SIG-M5 treated with dmso at 0.1 percent for 504 hours (cell line): ENCODE measurements around the gene TCOF1.
"Not testable (repeated sequence)": the region's sequence is repeated elsewhere in the genome, so short reads cannot be mapped to it uniquely, and the experiment has no call there.

Experiments used
- DNase-seq: peaks from one replicate; lab custom pipeline; 2025; ENCODE audit not compliant: unreplicated experiment; lab: John Stamatoyannopoulos, UW

The TCOF1 gene

GRCh38 chr5:150422075-150422474, 64.6 kb downstream of the TCOF1 start:
- DNase-seq: no peak

DNA sequence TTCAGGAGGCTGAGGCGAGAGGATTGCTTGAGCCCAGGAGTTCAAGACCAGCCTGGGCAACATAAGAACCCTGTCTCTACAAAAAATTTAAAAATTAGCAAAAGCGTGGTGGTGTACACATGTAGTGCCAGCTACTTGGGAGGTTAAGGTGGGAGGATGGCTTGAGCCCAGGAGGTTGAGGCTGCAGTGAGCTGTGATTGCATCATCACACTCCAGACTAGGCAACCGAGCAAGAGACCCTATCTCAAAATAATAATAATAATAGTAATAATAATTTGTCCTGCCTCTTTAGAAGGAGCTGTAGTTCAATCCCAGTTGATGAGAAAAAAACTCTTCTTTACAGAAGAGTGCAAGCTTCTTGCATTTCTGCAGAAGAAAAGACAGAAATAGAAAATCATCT, 65.3 kb downstream of the TCOF1 start:
- no peak for DNase-seq

DNA sequence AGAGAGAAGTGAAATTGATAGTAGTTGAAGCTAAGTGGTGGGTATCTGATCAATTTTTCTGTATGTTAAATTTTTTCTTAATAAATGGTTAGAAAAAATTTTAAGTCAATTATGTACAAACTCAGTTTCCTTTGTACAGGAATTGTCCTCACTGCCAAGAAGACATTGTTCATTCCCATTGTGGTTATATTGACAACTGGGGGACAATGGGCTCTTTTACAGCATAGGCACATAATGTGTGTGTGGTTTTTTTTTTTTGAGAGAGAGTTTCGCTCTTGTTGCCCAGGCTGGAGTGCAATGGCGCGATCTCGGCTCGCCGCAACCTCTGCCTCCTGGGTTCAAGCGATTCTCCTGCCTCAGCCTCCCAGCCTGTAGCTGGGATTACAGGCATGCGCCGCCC, 68.7 kb downstream of the TCOF1 start:
- DNase-seq: not testable (repeated sequence)

- DNase-seq: no peak
These were observed 70.8 kb downstream of the TCOF1 start for GRCh38 chr5:150428106-150428876.

- DNase-seq: no peak
These were observed 71.5 kb downstream of the TCOF1 start for GRCh38 chr5:150428978-150429377.

DNA sequence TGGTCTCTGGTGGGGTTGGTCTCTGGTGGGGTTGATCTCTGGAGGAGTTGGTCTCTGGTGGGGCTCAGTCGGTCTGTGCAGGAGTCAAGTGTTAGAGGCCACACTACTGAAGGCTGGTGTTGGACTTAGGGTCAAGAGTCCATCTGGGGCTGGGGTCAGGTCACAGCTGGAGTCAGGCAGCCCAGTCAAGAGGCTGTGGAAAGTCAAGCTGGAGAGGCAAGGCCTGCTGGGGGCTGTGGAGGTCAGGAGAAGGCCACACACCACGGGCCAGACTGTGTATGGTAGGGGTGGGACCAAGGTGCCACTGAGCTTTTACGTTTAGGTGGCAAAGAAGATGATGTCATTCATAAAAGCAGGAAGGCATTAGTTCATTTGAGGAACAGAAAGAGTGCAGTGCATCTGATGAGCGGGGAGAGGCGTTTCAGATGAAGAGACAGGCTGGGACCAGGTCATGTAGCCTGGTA, 71.9 kb downstream of the TCOF1 start:
- DNase-seq: peak; percentile 50

DNA sequence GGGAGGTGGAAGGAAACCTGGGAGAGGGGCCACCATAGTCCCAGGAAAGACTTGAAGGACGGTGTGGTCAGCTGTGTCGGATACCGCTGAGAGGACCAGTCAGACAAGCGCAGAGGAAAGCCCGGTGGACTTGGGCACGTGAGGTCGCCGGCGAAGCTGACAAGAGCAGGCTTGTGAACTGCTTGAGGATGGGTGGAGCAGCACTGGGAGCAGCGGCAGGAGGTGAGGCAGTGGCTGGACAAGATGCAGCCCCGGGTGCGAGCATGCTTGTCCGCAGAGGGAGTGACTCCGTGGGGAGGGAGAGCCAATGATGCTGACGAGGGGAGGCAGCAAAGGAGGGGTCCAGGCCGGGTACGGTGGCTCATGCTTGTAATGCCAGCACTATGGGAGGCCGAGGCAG, 73.6 kb downstream of the TCOF1 start:
- no peak for DNase-seq

DNA sequence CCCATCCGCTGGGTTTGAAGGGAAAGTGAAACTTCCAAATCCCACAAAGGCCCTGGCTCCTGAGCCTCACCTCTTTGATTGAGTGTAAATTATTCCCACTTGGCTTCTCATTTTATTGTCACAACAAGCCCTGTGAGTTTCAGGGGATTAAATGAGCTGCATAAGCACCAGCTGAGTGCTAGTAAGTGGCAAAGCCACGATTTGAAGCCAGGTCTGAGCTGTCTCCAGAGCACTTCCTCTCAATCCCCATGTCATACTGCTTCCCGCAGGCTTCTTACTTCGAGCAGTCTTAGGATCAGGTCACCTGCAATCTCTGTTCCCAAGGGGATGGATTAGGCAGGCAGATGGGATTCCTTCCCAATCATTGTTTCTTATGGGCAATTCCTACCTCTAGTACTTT, 74.1 kb downstream of the TCOF1 start:
- no peak for DNase-seq

GRCh38 chr5:150434464-150434863, 77.0 kb downstream of the TCOF1 start:
- no peak for DNase-seq

GRCh38 chr5:150436141-150436680, 78.7 kb downstream of the TCOF1 start:
- DNase-seq: peak; percentile 92

DNA sequence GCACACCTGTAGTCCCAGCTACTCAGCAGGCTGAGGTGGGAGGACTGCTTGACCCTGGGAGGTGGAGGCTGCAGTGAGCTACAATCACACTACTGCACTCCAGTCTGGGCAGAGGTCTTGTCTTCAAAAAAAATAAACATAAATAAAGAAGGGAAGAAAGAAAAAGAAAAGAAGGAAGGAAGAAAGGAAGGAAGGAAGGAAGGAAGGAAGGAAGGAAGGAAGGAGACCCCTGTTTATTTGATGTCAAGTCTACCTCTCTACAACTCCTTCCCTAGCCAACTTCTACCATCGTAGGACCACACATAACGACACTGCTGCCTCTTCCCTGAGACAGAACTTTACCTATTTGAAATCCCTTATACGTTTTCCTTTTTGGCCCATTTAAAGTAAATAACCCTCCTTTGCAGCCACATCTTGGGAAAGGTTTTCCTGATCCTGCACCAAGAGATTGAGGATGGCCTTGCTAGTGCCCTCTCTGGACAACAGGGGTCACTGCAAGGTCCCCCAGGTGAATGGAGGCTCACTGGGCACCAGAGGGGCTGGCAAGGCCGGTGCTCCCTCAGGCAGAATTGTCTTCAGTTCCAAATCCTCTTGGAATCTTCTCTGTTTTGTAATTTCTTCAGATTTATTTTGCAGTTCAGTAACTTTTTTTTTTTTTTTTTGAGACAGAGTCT, 81.5 kb downstream of the TCOF1 start:
- DNase-seq: no peak

GRCh38 chr5:150440948-150441812, 83.7 kb downstream of the TCOF1 start:
- DNase-seq: no peak

DNA sequence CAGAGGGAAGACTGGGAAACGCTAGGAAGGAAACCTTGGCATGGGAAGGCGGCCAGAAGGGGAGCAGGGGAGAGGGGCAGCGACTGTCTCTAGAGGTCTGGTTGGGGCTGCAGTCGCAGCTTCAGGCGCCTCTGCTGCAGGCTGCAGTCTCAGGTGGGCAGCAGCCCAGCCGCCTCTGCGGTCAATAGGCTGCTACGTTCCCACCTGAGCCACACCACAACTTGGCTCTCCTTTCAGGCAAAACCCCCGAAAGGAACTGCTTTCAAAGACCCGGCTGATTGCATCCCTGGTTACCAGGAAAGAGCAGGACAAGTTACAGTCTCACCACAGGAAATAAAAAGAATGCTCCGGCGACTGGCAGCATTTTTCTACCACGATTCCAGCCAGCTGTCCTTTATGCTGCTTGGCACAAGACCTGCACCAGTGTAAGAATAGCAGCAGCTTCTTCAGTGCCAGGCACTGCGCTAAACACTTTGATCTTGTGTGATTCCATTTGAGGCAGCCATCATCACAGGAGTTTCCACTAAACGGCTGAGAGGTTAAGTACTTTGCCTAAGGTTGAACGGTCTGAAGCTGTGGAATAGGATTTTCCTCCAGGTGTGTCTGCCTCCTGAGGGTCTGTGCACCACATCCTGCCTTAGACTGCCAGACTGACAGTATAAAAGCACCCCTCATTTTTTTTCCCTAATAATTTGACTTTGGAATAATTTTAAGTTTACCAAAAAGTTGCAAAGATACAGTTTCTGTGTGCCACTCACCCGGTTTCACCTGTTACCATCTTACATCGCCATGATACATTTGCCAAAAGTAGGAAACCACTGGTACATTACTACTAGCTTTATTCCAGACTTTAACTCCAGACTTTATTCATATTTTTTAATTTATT, 84.6 kb downstream of the TCOF1 start:
- no peak for DNase-seq

DNA sequence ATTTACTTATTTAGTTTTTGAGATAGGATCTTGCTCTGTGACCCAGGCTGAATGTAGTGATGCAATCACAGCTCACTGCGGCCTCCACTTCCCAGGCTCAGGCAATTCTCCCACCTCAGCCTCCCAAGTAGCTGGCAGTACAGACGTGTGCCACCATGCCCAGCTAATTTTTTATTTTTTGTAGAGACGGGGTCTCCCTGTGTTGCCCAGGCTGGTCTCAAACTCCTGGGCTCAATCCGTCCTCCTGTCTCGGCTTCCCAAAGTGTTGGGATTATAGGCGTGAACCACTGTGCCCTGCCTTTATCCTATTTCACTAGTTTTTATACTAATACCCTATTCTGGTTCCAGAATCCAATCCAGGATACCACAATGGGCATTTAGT, 85.2 kb downstream of the TCOF1 start:
- DNase-seq: no peak

DNA sequence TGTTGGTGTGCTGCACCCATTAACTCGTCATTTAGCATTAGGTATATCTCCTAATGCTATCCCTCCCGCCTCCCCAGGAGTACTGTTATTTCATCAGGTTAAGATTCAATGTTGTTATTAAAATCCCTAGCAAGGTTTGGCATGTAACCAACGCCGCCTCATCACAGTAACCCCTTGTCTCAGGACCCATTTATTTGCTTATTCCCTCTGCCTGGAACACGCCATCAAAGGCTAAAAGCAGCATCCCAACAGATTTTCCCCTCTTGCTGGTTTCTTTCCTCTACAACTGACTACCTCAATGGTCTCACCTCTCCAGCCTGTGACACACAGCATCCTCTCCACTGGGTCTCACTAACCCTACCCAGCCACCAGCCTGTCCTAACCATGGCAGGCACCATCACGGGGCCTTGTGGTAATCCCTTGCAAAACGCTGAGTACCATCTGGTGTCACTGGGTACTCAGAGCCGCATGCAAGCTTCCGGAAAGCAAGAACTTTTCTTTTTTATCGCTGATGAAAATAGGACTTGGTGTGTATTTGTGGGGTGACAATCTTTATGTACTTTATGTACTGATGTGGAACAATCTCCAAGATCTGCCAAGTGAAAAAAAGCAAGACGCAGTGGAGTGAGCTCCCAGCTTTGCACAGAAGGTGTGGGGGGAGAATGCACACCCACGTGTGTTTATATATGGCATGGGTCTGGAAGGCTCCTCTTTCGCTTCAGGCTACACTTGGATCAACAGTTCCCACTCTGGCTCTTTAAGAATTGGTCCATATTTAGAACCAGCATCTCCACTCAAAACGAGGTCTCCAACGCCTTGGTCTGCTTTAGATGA, 86.0 kb downstream of the TCOF1 start:
- no peak for DNase-seq

GRCh38 chr5:150444770-150445169, 87.3 kb downstream of the TCOF1 start:
- DNase-seq: no peak

- DNase-seq: no peak
These were observed 88.6 kb downstream of the TCOF1 start for GRCh38 chr5:150446088-150446487.

DNA sequence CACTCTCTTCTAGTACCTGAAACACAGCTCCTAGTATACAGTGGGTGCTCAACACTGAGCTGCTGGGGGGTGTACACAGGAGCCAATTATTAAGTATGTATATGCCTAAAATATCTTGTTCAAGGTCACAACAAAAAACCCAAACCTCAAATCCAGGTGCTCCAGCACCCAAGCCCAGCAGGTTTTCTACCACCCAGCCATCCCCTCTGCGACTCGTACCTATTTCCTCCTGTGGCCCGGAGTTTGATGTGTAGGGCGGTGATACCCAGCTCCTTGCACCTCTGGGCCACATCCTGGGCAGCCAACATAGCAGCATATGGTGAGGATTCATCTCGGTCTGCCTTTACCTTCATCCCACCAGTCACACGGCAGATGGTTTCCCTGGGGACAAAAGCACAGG, 89.1 kb downstream of the TCOF1 start:
- DNase-seq: no peak

- DNase-seq: no peak
These were observed 89.7 kb downstream of the TCOF1 start for GRCh38 chr5:150447188-150447587.

DNA sequence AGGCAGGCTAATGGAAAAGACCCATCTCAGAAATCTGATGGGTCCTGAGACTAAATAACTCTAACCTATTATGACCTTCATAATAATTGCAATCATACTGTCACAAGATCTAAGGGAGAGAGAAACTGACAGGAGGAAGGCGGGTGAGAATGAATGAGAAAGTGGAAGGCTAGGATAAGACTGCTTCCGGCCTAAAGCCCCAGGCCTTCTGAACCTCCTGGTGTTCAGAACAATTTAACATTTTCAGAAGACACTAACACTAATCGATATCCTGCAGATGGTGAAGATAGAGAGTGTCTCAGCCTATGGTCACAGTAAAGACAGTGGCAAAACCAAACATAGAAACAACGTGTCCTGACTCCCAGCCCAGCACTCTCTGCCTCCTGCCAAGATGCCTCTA, 90.8 kb downstream of the TCOF1 start:
- DNase-seq: no peak
